K562 (cell line): Measurements from ENCODE around the gene SIGMAR1. TPM values are rescaled to one million over a fixed set of nuclear protein-coding genes. Genes with fewer than 3 reads are reported as not detected.

Experiments used
- EP400 ChIP-seq: fragments of 450-650 bp; IDR thresholded peaks from 2 replicates; pipeline ENCODE4 v1.6.1; 2017; ENCODE audit warnings: antibody characterized with exemption, mild to moderate bottlenecking, moderate library complexity
- ESRRA ChIP-seq: fragments of 450-650 bp; IDR thresholded peaks from 2 replicates; pipeline ENCODE4 v1.6.1; 2014; ENCODE audit warnings: low read depth, mild to moderate bottlenecking, moderate library complexity, borderline replicate concordance
- HCFC1 ChIP-seq: IDR thresholded peaks from 2 replicates; pipeline ENCODE4 v1.6.1; 2012; ENCODE audit warnings: low read depth, low read length, improper control_type of control experiment
- HDAC3 ChIP-seq: fragments of 450-650 bp; IDR thresholded peaks from 2 replicates; pipeline ENCODE4 v1.6.1; 2018; ENCODE audit warnings: borderline replicate concordance, mild to moderate bottlenecking, moderate library complexity; ENCODE audit not compliant: partially characterized antibody
- HIVEP1 ChIP-seq: fragments of 250-450 bp; sonication (Bioruptor Pico); IDR thresholded peaks from 2 replicates; pipeline ENCODE4 v1.4.0; 2020; ENCODE audit warnings: mild to moderate bottlenecking
- HNRNPLL ChIP-seq: fragments of 200-400 bp; formaldehyde crosslinking; IDR thresholded peaks from 2 replicates; pipeline ENCODE4 v1.6.1; 2017; ENCODE audit warnings: low read length, low read depth, mild to moderate bottlenecking; ENCODE audit not compliant: poor library complexity, severe bottlenecking
- ILF3 ChIP-seq: fragments of 450-650 bp; IDR thresholded peaks from 2 replicates; pipeline ENCODE4 v1.6.1; 2018; ENCODE audit warnings: antibody characterized with exemption, mild to moderate bottlenecking, moderate library complexity, borderline replicate concordance
- MCM5 ChIP-seq: fragments of 450-650 bp; IDR thresholded peaks from 2 replicates; pipeline ENCODE4 v1.6.1; 2016; ENCODE audit warnings: low read depth
- POLR3A ChIP-seq: IDR thresholded peaks from 2 replicates; pipeline ENCODE4 v1.6.1; 2011; ENCODE audit warnings: borderline replicate concordance, mild to moderate bottlenecking, moderate library complexity; ENCODE audit not compliant: insufficient read length, insufficient read depth; ENCODE audit errors: extremely low read depth
- SAP30 ChIP-seq: fragments of 200-600 bp; sonication (generic); IDR thresholded peaks from 2 replicates; pipeline ENCODE4 v1.6.1; 2012; ENCODE audit warnings: borderline replicate concordance, low read depth, mild to moderate bottlenecking, moderate library complexity, low read length, control low read depth, inconsistent platforms; ENCODE audit not compliant: insufficient read depth, poor library complexity, severe bottlenecking
- SMAD1 ChIP-seq: fragments of 150-350 bp; IDR thresholded peaks from 2 replicates; pipeline ENCODE4 v1.6.1; 2014; ENCODE audit warnings: low read length, low read depth; ENCODE audit not compliant: partially characterized antibody
- SP1 ChIP-seq: sonication (generic); formaldehyde crosslinking; IDR thresholded peaks from 2 replicates; pipeline ENCODE4 v1.8.1; 2022; ENCODE audit warnings: mild to moderate bottlenecking, missing genetic modification reagents
- TAF9B ChIP-seq: fragments of 450-650 bp; IDR thresholded peaks from 2 replicates; pipeline ENCODE4 v1.6.1; 2018; ENCODE audit warnings: mild to moderate bottlenecking; ENCODE audit not compliant: partially characterized antibody
- TCF3 ChIP-seq: sonication (generic); formaldehyde crosslinking; IDR thresholded peaks from 2 replicates; pipeline ENCODE4 v1.4.0; 2020; ENCODE audit warnings: mild to moderate bottlenecking, missing genetic modification reagents
- ZNF655 ChIP-seq: fragments of 250-450 bp; sonication (Bioruptor Pico); IDR thresholded peaks from 2 replicates; pipeline ENCODE4 v1.5.0; 2021
- polyA plus RNA-seq, 8 experiments: library from polyadenylated mRNA; depleted of rRNA in 4 of 8; stranded (reverse) in 5 of 8; unstranded in 3 of 8; fragments of >200 nt; fragmentation: Nextera tagmentation in 2 of 8; fragmentation: Illumina TruSeq in 1 of 8; extraction: Ambion mirVana in 2 of 8; extraction: Trizol in 1 of 8; gene quantifications; 2 replicates each; pipeline versions ENCODE4 v1.2.1 to v1.2.3, GENCODE V29; 2011 to 2014; ENCODE audit warnings: inconsistent platforms in 1 of 8, missing spikeins in 1 of 8
- total RNA-seq, 7 experiments: library from RNA; depleted of rRNA in 6 of 7; stranded (reverse); fragments of >200 nt in 6 of 7; fragmentation: Illumina TruSeq in 2 of 7; extraction: Trizol in 2 of 7; gene quantifications; 2 replicates each; pipeline versions ENCODE4 v1.2.1 to v1.2.3, GENCODE V29; 2011 to 2021; ENCODE audit warnings: low replicate concordance in 1 of 7
- TF ChIP-seq, protein P1 (sequence below), 3 experiments: fragments of 200-800 bp in 1 of 3; fragments of 250-450 bp in 1 of 3; fragments of 450-650 bp in 1 of 3; sonication (Bioruptor Pico) in 1 of 3; sonication (Bioruptor generic) in 1 of 3; formaldehyde crosslinking in 1 of 3; IDR thresholded peaks; 2 replicates each; pipeline versions ENCODE4 v1.6.1 to v1.8.0; 2016 to 2022; ENCODE audit warnings: mild to moderate bottlenecking in 2 of 3, missing genetic modification characterization in 2 of 3, missing compliant biosample characterization in 1 of 3, moderate library complexity in 1 of 3
- TF ChIP-seq, protein P2 (sequence below): sonication (generic); formaldehyde crosslinking; IDR thresholded peaks from 2 replicates; pipeline ENCODE4 v1.8.1; 2023; ENCODE audit warnings: mild to moderate bottlenecking, missing genetic modification reagents

Gene SIGMAR1
- total and polyA plus RNA-seq, 9 of the 15 experiments (the other 6 are each of a cell fraction or from before 2014, with no cell fraction given): 6.9 to 80.0 (median 35.2) TPM

DNA sequence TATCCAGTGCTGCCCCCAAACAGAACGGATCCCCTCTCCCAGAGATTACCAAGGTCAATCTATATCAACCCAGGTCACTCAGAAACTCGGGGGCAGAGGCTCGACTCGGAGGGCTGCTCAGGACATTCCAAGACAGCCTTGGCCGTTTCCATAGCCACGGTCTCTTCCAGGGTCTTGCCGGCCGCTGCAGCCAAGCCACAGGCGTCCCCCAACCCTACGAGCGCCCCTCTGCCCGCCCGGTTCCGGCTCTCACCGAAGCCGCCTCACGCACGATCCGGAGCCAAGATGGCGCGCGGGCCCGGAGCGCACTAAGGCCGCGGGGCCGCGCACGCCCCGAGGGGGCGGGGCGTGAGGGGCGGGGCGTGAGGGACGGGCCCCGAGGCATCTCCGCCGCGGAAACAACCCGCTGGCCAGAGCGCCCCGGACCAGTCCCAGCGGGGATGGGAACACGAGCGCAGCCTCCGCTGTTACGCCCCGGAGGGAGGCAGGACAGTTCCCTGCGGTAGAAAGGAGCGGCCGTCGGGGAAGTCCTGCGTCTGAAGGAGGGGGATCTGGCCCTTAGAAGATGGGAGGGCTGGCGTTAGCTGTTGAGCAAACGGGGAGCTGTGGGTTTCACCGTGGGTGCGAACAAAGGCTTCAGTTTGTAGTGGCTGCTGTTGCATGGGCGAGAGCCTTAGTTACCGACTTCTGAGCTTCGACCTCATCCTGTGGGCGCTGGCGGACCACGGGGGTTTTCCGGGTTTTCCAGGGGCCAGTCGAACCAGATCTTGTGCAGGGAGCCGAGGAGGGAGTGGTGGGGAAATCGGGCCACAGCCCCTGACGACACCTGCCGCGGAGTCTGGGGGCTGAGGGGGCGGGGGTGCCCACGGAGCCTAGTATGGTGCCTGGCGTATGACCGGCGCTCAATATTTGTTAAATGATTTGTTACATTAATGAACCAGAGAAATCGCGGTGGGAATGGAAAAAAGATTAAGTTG is 25.5 kb downstream of the SIGMAR1 start, which contains the start of gene RPP25L (continued):
- no peak for TF ChIP-seq ZNF655 (CRISPR knock-in tag)
- peak; percentile 21 for TF ChIP-seq SAP30
- no peak for TF ChIP-seq HNRNPLL
- TF ChIP-seq SP1 (CRISPR knock-in tag): peak; percentile 51; the same call in 1 of the 2 replicates
- peak; percentile 65 for TF ChIP-seq EP400
- TF ChIP-seq, protein P1, sequence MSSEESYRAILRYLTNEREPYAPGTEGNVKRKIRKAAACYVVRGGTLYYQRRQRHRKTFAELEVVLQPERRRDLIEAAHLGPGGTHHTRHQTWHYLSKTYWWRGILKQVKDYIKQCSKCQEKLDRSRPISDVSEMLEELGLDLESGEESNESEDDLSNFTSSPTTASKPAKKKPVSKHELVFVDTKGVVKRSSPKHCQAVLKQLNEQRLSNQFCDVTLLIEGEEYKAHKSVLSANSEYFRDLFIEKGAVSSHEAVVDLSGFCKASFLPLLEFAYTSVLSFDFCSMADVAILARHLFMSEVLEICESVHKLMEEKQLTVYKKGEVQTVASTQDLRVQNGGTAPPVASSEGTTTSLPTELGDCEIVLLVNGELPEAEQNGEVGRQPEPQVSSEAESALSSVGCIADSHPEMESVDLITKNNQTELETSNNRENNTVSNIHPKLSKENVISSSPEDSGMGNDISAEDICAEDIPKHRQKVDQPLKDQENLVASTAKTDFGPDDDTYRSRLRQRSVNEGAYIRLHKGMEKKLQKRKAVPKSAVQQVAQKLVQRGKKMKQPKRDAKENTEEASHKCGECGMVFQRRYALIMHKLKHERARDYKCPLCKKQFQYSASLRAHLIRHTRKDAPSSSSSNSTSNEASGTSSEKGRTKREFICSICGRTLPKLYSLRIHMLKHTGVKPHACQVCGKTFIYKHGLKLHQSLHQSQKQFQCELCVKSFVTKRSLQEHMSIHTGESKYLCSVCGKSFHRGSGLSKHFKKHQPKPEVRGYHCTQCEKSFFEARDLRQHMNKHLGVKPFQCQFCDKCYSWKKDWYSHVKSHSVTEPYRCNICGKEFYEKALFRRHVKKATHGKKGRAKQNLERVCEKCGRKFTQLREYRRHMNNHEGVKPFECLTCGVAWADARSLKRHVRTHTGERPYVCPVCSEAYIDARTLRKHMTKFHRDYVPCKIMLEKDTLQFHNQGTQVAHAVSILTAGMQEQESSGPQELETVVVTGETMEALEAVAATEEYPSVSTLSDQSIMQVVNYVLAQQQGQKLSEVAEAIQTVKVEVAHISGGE (CRISPR knock-in tag; IDR thresholded peaks at IDR 0.05): no peak
- peak; percentile 29 for TF ChIP-seq TAF9B
- no peak for TF ChIP-seq POLR3A
- TF ChIP-seq, protein P2, sequence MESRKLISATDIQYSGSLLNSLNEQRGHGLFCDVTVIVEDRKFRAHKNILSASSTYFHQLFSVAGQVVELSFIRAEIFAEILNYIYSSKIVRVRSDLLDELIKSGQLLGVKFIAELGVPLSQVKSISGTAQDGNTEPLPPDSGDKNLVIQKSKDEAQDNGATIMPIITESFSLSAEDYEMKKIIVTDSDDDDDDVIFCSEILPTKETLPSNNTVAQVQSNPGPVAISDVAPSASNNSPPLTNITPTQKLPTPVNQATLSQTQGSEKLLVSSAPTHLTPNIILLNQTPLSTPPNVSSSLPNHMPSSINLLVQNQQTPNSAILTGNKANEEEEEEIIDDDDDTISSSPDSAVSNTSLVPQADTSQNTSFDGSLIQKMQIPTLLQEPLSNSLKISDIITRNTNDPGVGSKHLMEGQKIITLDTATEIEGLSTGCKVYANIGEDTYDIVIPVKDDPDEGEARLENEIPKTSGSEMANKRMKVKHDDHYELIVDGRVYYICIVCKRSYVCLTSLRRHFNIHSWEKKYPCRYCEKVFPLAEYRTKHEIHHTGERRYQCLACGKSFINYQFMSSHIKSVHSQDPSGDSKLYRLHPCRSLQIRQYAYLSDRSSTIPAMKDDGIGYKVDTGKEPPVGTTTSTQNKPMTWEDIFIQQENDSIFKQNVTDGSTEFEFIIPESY (CRISPR knock-in tag): no peak
- TF ChIP-seq TCF3: no peak
- peak; percentile 28 for TF ChIP-seq SMAD1
- no peak for TF ChIP-seq MCM5
- TF ChIP-seq HCFC1: peak; percentile 24; the same call in 1 of the 2 replicates
- no peak for TF ChIP-seq HIVEP1 (CRISPR knock-in tag)
- peak; percentile 36; the same call in 1 of the 2 replicates for TF ChIP-seq ESRRA
- no peak for TF ChIP-seq ILF3
- no peak for TF ChIP-seq HDAC3
